CD14-positive monocyte (primary cell): Measurements from ENCODE around the gene TTLL7. TPM values are rescaled to one million over a fixed set of nuclear protein-coding genes. Genes with fewer than 3 reads are reported as not detected.

Experiments
- DNase-seq, 3 donors: peaks; one replicate each; pipeline ENCODE4 v3.0.0-alpha.2; 2011 to 2022
- H2AFZ ChIP-seq: 2 replicates; pipeline ENCODE4 v1.6.0; 2012; ENCODE audit warnings: mild to moderate bottlenecking, low read depth, low read length, inconsistent platforms; ENCODE audit not compliant: insufficient read depth, poor library complexity, severe bottlenecking
- H3K27ac ChIP-seq, 2 donors: 1 replicate in 1 of 2; 2 replicates in 1 of 2; pipeline ENCODE4 v1.5.1; 2012 to 2013; ENCODE audit warnings: low read length in 2 of 2, control low read depth in 1 of 2, inconsistent platforms in 1 of 2, low read depth in 1 of 2, mild to moderate bottlenecking in 1 of 2
- H3K27me3 ChIP-seq, 2 donors: one replicate each; pipeline versions ENCODE4 v1.6.0 to v1.6.1; 2011 to 2013; ENCODE audit warnings: low read length in 2 of 2; ENCODE audit not compliant: control insufficient read depth in 2 of 2, insufficient read depth in 2 of 2
- H3K36me3 ChIP-seq, 2 donors: replicated peaks in 1 of 2; 1 replicate in 1 of 2; 2 replicates in 1 of 2; pipeline versions ENCODE4 v1.5.1 to v1.6.1; 2012 to 2013; ENCODE audit warnings: low read length in 2 of 2, control low read depth in 1 of 2, inconsistent platforms in 1 of 2, mild to moderate bottlenecking in 1 of 2; ENCODE audit not compliant: insufficient read depth in 2 of 2, control insufficient read depth in 1 of 2
- H3K4me1 ChIP-seq, 2 donors: 1 replicate in 1 of 2; 2 replicates in 1 of 2; pipeline versions ENCODE4 v1.5.1 to v1.6.1; 2012 to 2013; ENCODE audit warnings: low read length in 2 of 2, control low read depth in 1 of 2, inconsistent platforms in 1 of 2, mild to moderate bottlenecking in 1 of 2, moderate library complexity in 1 of 2; ENCODE audit not compliant: insufficient read depth in 2 of 2, control insufficient read depth in 1 of 2
- H3K4me2 ChIP-seq: replicated peaks from 2 replicates; pipeline ENCODE3; 2012; ENCODE audit warnings: low read length, moderate library complexity, mild to moderate bottlenecking; ENCODE audit not compliant: poor library complexity, severe bottlenecking; ENCODE audit errors: extremely low read depth
- H3K4me3 ChIP-seq, 3 experiments: fragments of 200-600 bp in 1 of 3; sonication (generic) in 1 of 3; replicated peaks in 1 of 3; 1 replicate in 2 of 3; 2 replicates in 1 of 3; pipeline ENCODE4 v1.5.1; 2011 to 2013; ENCODE audit warnings: low read length in 3 of 3, mild to moderate bottlenecking in 3 of 3, control low read depth in 2 of 3, low read depth in 2 of 3, inconsistent platforms in 1 of 3, moderate library complexity in 1 of 3
- H3K79me2 ChIP-seq: 2 replicates; pipeline ENCODE4 v1.6.0; 2012; ENCODE audit warnings: mild to moderate bottlenecking, control low read depth, inconsistent platforms, low read length, moderate library complexity; ENCODE audit not compliant: insufficient read depth
- H3K9ac ChIP-seq: 2 replicates; pipeline ENCODE4 v1.6.0; 2017; ENCODE audit warnings: low read length, mild to moderate bottlenecking; ENCODE audit not compliant: insufficient read depth, poor library complexity, severe bottlenecking
- H3K9me3 ChIP-seq, 2 donors: replicated peaks in 1 of 2; 1 replicate in 1 of 2; 2 replicates in 1 of 2; pipeline versions ENCODE4 v1.5.1 to v1.6.1; 2012 to 2013; ENCODE audit warnings: low read length in 2 of 2, control low read depth in 1 of 2; ENCODE audit not compliant: control insufficient read depth in 1 of 2, insufficient read depth in 1 of 2
- H4K20me1 ChIP-seq: 2 replicates; pipeline ENCODE4 v1.6.0; 2012; ENCODE audit warnings: mild to moderate bottlenecking, low read length, control low read depth, moderate library complexity; ENCODE audit not compliant: insufficient read depth
- H3K27ac Mint-ChIP-seq, 7 donors: one replicate each; pipeline ENCODE4 v1.8.0; 2020; ENCODE audit warnings: mild to moderate bottlenecking in 7 of 7, mixed read lengths in 7 of 7, moderate library complexity in 6 of 7, inconsistent platforms in 2 of 7
- H3K27me3 Mint-ChIP-seq, 3 donors: one replicate each; pipeline ENCODE4 v1.8.0; 2021 to 2022; ENCODE audit warnings: low read depth in 3 of 3, mild to moderate bottlenecking in 3 of 3, mixed read lengths in 3 of 3, moderate library complexity in 3 of 3, inconsistent platforms in 1 of 3
- H3K36me3 Mint-ChIP-seq, 2 donors: one replicate each; pipeline ENCODE4 v1.8.0; 2020; ENCODE audit warnings: mixed read lengths in 2 of 2, inconsistent platforms in 1 of 2, mild to moderate bottlenecking in 1 of 2
- H3K4me1 Mint-ChIP-seq: one replicate; pipeline ENCODE4 v1.8.0; 2020; ENCODE audit warnings: mild to moderate bottlenecking, mixed read lengths
- H3K4me3 Mint-ChIP-seq, 2 donors: one replicate each; pipeline ENCODE4 v1.8.0; 2020; ENCODE audit warnings: mild to moderate bottlenecking in 2 of 2, mixed read lengths in 2 of 2, moderate library complexity in 1 of 2
- H3K9me3 Mint-ChIP-seq, 7 donors: one replicate each; pipeline ENCODE4 v1.8.0; 2020 to 2022; ENCODE audit warnings: mixed read lengths in 7 of 7, mild to moderate bottlenecking in 6 of 7, moderate library complexity in 6 of 7, inconsistent platforms in 2 of 7
- CTCF ChIP-seq: fragments of 200-600 bp; IDR thresholded peaks from one replicate; pipeline ENCODE4 v1.8.0; 2022; ENCODE audit warnings: antibody characterized with exemption, mild to moderate bottlenecking
- WGBS: methylation state at CpG from one replicate; pipeline ENCODE4 v1.1.5; 2013; ENCODE audit warnings: missing lambda C conversion rate; ENCODE audit not compliant: insufficient coverage; 5-methylcytosine and 5-hydroxymethylcytosine counted together
- intact Hi-C, 2 donors: fragments of 100-400 bp; cut with micrococcal nuclease; formaldehyde crosslinking; loops; one replicate each; pipeline versions ENCODE4 v1.15.0 to v1.15.1; 2023
- polyA plus RNA-seq, 3 donors: library from polyadenylated mRNA; depleted of rRNA in 1 of 3; unstranded in 2 of 3; stranded (reverse) in 1 of 3; fragments of 300-500 nt in 2 of 3; fragments of >200 nt in 1 of 3; fragmentation: Illumina TruSeq in 2 of 3; gene quantifications; 1 replicate in 2 of 3; 2 replicates in 1 of 3; pipeline ENCODE4 v1.2.3, GENCODE V29; 2012 to 2021

The TTLL7 gene
- polyA plus RNA-seq, 3 donors: 0.12 to 0.69 TPM; not detected in 1

GRCh38 chr1:83836543-83836942 lies 162.4 kb downstream of the TTLL7 start:
- WGBS: no CpG with 5 or more reads among the region's 2 CpGs
- no peak overlapping the region for H3K27ac Mint-ChIP-seq
- no peak overlapping the region for H3K4me2 ChIP-seq
- H3K9me3 ChIP-seq: no peaks in the 10 kb centered on the region
- no peaks in the 10 kb centered on the region for H3K9me3 Mint-ChIP-seq
- no peak for TF ChIP-seq CTCF
- H3K36me3 Mint-ChIP-seq: no peaks in the 10 kb centered on the region
- no peaks in the 10 kb centered on the region for H3K4me1 Mint-ChIP-seq
- H3K27me3 Mint-ChIP-seq: peaks cover 0 to 1% (median 0%) of the 10 kb centered on the region in 3 donors
- no peak overlapping the region for H3K4me3 ChIP-seq
- H2AFZ ChIP-seq: no peak overlapping the region
- H3K36me3 ChIP-seq: no peaks in the 10 kb centered on the region
- H3K27me3 ChIP-seq: no peaks in the 10 kb centered on the region
- intact Hi-C loops: no loop called here
- H3K79me2 ChIP-seq: no peaks in the 10 kb centered on the region
- no peaks in the 10 kb centered on the region for H4K20me1 ChIP-seq
- no peak overlapping the region for H3K27ac ChIP-seq
- H3K4me1 ChIP-seq: no peaks in the 10 kb centered on the region
- no peak overlapping the region for H3K9ac ChIP-seq
- no peak for DNase-seq
- no peak overlapping the region for H3K4me3 Mint-ChIP-seq

GRCh38 chr1:83834621-83835264 lies 164.2 kb downstream of the TTLL7 start:
- DNase-seq: no peak
- intact Hi-C loops: no loop called here

More at GRCh38 chr1:83834621-83835264, 164.2 kb downstream of the TTLL7 start:
- WGBS: no CpG with 5 or more reads among the region's 4 CpGs
- no peaks in the 10 kb centered on the region for H3K27me3 Mint-ChIP-seq
- TF ChIP-seq CTCF: no peak
- no peaks in the 10 kb centered on the region for H3K9me3 ChIP-seq
- no peaks in the 10 kb centered on the region for H3K4me1 ChIP-seq
- no peaks in the 10 kb centered on the region for H4K20me1 ChIP-seq
- H3K4me2 ChIP-seq: no peak overlapping the region
- no peak overlapping the region for H2AFZ ChIP-seq
- H3K36me3 Mint-ChIP-seq: no peaks in the 10 kb centered on the region
- no peaks in the 10 kb centered on the region for H3K27me3 ChIP-seq
- no peaks in the 10 kb centered on the region for H3K9me3 Mint-ChIP-seq
- no peaks in the 10 kb centered on the region for H3K79me2 ChIP-seq
- no peak overlapping the region for H3K9ac ChIP-seq
- H3K36me3 ChIP-seq: no peaks in the 10 kb centered on the region
- H3K27ac ChIP-seq: no peak overlapping the region
- H3K27ac Mint-ChIP-seq: no peak overlapping the region
- no peak overlapping the region for H3K4me3 Mint-ChIP-seq
- H3K4me3 ChIP-seq: no peak overlapping the region
- H3K4me1 Mint-ChIP-seq: no peaks in the 10 kb centered on the region
